ENCODE data around the gene TTYH3.
A peak's percentile ranks its signal among the peaks of the same experiment; 100 is the strongest.

Gene TTYH3

DNA sequence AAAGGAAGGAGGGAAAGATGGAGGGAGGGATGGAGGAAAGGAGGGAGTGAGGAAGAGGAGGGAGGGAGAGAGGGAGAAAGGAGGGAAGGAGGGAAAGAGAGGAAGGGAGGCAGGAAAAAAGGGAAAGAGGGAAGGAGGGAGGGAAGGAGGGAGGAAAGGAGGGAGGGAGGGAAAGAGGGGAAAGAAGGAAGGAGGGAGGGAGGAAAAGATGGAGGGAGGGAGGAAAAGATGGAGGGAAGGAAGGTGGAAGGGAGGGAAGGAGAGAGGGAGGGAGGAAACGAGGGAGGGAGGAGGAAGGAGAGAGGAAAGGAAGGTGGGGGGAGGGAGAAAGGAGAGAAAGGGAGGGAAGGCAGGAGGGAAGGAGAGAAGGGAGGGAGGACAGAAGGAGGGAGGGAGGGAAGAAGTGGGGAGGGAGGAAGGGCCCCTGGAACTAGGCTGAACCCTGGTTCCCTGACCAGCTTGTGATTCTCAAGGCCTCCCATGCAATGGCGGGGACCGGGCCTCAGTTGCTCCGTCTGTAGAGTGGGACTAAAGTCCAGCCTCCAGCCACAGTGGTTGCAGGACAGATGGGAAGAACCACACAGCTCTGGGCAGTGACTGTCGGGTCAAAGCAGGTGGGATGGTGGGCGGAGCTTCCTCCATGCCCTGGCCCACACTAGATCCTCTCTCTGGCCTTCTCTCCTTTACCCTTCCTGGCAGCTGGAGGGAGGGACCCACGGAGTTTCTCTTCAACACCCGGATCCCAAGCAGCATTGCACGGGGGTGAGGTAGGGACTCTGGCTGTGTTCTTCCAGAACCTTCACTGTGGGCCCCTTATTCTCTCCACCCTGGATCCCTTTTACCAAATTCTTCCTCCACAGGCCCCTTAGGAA is 4.3 kb upstream of the TTYH3 start:
- TF ChIP-seq CREB1 (IDR thresholded peaks at IDR 0.05; ENCODE audit: low read depth) (no peak), TEAD4 (IDR thresholded peaks at IDR 0.05) (no peak), TCF12 (IDR thresholded peaks at IDR 0.05; ENCODE audit: low read depth) (no peak), TAF1 (IDR thresholded peaks at IDR 0.05; ENCODE audit: low read depth) (no peak), EGR1 (IDR thresholded peaks at IDR 0.05) (no peak), ZBTB7A (IDR thresholded peaks at IDR 0.05; ENCODE audit: low read depth) (no peak), EP300 (IDR thresholded peaks at IDR 0.05; ENCODE audit: borderline replicate concordance) (no peak)

DNA sequence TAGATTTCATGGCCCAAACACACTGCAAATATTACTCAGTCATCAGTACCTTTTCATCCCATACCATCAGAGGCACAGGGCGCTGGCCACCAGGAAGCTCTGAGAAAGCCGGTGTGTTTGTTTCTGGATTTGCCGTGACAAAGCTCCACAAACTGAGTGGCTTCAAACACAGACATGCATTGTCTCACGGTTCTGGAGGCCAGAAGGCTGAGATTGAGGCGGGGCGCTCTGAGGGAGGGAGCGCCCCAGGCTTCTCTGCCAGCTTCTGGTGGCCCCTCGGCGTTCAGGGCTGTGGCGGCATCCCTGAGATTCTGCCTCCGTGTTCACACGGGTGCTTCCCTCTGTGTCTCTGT is 3.7 kb upstream of the TTYH3 start:
- TF ChIP-seq RAD21 (IDR thresholded peaks at IDR 0.05; ENCODE audit: low read depth) (no peak), ZBTB7A (IDR thresholded peaks at IDR 0.05; ENCODE audit: low read depth) (no peak), TEAD4 (IDR thresholded peaks at IDR 0.05) (no peak), YY1 (IDR thresholded peaks at IDR 0.05; ENCODE audit: low read depth) (no peak), TAF1 (IDR thresholded peaks at IDR 0.05; ENCODE audit: low read depth) (no peak), FOXM1 (IDR thresholded peaks at IDR 0.05; ENCODE audit: borderline replicate concordance, low read depth) (no peak), EGR1 (IDR thresholded peaks at IDR 0.05) (no peak), MAX (IDR thresholded peaks at IDR 0.05) (no peak), CREB1 (IDR thresholded peaks at IDR 0.05; ENCODE audit: low read depth) (no peak), NFIC (IDR thresholded peaks at IDR 0.05) (no peak), TCF12 (IDR thresholded peaks at IDR 0.05; ENCODE audit: low read depth) (no peak), CEBPB (IDR thresholded peaks at IDR 0.05) (no peak), EP300 (IDR thresholded peaks at IDR 0.05; ENCODE audit: borderline replicate concordance) (no peak), USF1 (IDR thresholded peaks at IDR 0.05) (no peak)
- TF ChIP-seq, protein P1, sequence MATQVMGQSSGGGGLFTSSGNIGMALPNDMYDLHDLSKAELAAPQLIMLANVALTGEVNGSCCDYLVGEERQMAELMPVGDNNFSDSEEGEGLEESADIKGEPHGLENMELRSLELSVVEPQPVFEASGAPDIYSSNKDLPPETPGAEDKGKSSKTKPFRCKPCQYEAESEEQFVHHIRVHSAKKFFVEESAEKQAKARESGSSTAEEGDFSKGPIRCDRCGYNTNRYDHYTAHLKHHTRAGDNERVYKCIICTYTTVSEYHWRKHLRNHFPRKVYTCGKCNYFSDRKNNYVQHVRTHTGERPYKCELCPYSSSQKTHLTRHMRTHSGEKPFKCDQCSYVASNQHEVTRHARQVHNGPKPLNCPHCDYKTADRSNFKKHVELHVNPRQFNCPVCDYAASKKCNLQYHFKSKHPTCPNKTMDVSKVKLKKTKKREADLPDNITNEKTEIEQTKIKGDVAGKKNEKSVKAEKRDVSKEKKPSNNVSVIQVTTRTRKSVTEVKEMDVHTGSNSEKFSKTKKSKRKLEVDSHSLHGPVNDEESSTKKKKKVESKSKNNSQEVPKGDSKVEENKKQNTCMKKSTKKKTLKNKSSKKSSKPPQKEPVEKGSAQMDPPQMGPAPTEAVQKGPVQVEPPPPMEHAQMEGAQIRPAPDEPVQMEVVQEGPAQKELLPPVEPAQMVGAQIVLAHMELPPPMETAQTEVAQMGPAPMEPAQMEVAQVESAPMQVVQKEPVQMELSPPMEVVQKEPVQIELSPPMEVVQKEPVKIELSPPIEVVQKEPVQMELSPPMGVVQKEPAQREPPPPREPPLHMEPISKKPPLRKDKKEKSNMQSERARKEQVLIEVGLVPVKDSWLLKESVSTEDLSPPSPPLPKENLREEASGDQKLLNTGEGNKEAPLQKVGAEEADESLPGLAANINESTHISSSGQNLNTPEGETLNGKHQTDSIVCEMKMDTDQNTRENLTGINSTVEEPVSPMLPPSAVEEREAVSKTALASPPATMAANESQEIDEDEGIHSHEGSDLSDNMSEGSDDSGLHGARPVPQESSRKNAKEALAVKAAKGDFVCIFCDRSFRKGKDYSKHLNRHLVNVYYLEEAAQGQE (IDR thresholded peaks at IDR 0.05; ENCODE audit: low read depth): no peak

DNA sequence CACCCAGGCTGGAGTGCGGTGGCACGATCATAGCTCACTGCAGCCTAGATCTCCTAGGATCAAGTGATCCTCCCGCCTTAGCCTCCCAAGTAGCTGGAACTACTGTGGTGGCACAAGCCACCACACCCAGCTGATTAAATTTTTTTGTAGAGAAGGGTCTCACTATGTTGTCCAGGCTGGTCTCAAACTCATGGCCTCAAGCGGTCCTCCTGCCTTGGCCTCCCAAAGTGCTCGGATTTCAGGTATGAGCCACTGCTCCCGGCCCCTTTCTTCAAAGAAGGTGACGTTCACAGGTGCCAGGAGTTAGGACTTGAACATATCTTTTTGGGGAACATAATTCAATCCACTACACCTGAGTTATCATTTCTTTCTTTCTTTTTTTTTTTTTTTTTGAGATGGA is 2.9 kb upstream of the TTYH3 start:
- TF ChIP-seq TAF1 (IDR thresholded peaks at IDR 0.05; ENCODE audit: low read depth): no peak

DNA sequence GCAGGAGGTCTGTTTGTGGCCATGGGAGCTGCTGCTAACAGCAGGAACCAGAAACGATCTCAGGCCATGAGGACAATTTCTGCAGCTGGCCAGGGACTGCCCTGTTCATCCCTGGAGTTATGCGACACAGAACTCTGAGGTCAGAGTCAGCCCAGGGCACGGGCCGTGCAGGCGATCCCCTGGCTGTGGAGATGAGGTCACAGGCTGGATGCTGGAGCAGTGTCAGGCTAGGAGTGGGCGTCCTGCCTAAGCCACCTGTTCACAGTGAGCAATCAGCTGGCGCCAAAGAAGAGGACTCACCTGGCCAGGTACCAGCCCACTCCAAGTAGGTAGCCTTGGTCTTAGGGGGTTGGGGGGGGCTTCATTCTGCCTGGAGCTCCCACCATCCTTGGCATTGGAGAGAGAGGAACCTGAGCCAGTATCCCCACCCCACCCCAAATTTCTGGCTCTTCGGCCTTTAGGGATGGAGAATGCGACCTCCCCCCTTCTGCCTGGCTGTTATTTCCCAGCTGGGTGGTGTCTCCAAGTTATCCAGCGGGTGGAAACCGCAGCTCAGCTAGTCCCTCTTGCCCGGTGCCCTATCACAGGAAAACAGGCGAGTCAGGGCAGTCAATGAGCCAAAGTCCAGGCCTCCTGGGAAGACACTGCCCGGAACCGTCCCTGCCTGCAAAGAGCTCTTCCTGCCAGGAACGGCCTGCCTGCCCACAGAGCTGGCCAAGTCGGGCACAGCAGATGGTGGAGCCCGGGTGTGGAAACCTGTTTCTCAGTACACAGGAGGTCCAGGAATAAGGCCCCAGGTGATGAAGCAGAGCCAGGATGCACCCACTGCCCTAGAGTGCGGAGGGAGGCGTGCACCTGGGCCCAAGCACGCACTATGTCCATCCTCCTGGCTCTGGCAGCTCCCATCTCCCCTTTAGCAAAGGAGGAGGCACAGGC is 1.8 kb upstream of the TTYH3 start:
- TF ChIP-seq TAF1 (IDR thresholded peaks at IDR 0.05; ENCODE audit: low read depth) (no peak), RAD21 (IDR thresholded peaks at IDR 0.05; ENCODE audit: low read depth) (no peak), FOXM1 (IDR thresholded peaks at IDR 0.05; ENCODE audit: borderline replicate concordance, low read depth) (no peak), EP300 (IDR thresholded peaks at IDR 0.05; ENCODE audit: borderline replicate concordance) (no peak), NFIC (IDR thresholded peaks at IDR 0.05) (no peak), MAX (IDR thresholded peaks at IDR 0.05) (no peak), YY1 (IDR thresholded peaks at IDR 0.05; ENCODE audit: low read depth) (no peak), CREB1 (IDR thresholded peaks at IDR 0.05; ENCODE audit: low read depth) (no peak)
- TF ChIP-seq, protein P1 (IDR thresholded peaks at IDR 0.05; ENCODE audit: low read depth): no peak

DNA sequence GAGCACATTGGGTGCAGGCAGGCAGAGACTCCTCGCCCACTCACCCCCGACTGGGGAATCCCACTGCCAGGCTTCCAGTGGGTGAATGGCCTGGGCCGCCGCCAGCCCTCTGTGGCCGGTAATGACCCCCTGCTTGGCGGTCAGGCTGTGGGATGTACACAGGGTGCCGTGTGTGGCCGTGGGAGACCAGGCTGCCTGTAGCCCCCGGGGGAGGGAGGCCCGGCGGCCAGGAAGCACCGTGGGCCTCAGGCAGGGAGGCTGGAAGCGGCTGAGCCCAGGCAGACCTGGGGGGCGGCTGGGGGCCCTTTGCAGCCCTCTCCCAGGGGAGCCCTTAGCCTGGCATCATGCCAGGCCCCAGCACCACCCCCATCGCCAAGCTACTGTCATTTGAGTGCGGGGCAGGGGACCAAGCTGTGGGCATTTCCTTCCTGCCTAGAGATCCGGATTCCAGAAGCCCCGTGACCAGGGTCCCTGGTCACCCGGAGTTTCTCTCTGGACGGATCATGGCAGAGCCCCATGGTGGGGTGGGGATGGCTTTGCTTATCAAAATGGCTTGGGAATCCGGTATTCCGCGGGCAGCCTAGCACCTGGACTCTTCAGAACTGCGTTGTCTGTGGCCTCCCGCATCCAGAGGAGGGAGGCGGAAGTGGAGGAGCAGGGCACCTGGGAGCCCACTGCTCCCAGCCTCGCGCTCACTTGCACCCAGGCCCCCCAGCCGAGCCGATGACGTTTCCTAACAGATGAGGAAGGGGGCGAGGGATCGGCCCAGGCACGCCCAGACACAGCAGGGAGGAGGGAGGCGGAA is 1.1 kb downstream of the TTYH3 start:
- TF ChIP-seq USF1 (IDR thresholded peaks at IDR 0.05): no peak
- TF ChIP-seq, protein P1 (IDR thresholded peaks at IDR 0.05; ENCODE audit: low read depth): no peak
- TF ChIP-seq EP300 (IDR thresholded peaks at IDR 0.05; ENCODE audit: borderline replicate concordance): peak; percentile 82
- TF ChIP-seq CREB1 (IDR thresholded peaks at IDR 0.05; ENCODE audit: low read depth): no peak
- TF ChIP-seq EGR1 (IDR thresholded peaks at IDR 0.05): peak; percentile 89
- peak; percentile 68 for TF ChIP-seq TEAD4 (IDR thresholded peaks at IDR 0.05)
- TF ChIP-seq TAF1 (IDR thresholded peaks at IDR 0.05; ENCODE audit: low read depth): peak; percentile 33; the same call in 1 of the 2 replicates
- peak; percentile 39 for TF ChIP-seq MAX (IDR thresholded peaks at IDR 0.05)
- no peak for TF ChIP-seq YY1 (IDR thresholded peaks at IDR 0.05; ENCODE audit: low read depth)
- peak; percentile 91 for TF ChIP-seq NFIC (IDR thresholded peaks at IDR 0.05)
- no peak for TF ChIP-seq CEBPB (IDR thresholded peaks at IDR 0.05)
- peak; percentile 84 for TF ChIP-seq TCF12 (IDR thresholded peaks at IDR 0.05; ENCODE audit: low read depth)
- TF ChIP-seq FOXM1 (IDR thresholded peaks at IDR 0.05; ENCODE audit: borderline replicate concordance, low read depth): no peak
- peak; percentile 72 for TF ChIP-seq ZBTB7A (IDR thresholded peaks at IDR 0.05; ENCODE audit: low read depth)
- no peak for TF ChIP-seq RAD21 (IDR thresholded peaks at IDR 0.05; ENCODE audit: low read depth)
